Left renal pelvis (tissue), 4 donors: ENCODE measurements around the gene RIMBP2. TPM values are rescaled to one million over a fixed set of nuclear protein-coding genes. Genes with fewer than 3 reads are reported as not detected.
"Not testable (repeated sequence)": the region's sequence is repeated elsewhere in the genome, so short reads cannot be mapped to it uniquely, and the experiment has no call there.

Experiments
- DNase-seq, 4 donors: peaks; one replicate each; pipeline ENCODE4 v3.0.0-alpha.2; 2013; ENCODE audit warnings: low read depth in 4 of 4, low spot score in 3 of 4
- polyA plus RNA-seq, 4 donors: library from polyadenylated mRNA; unstranded; fragments of 120-200 nt; gene quantifications; one replicate each; pipeline ENCODE4 v1.2.1, GENCODE V29; 2013; ENCODE audit not compliant: insufficient read length in 4 of 4

RIMBP2 gene
- polyA plus RNA-seq, 4 donors, result 6.1 to 20.6 (median 14.3) TPM

DNA sequence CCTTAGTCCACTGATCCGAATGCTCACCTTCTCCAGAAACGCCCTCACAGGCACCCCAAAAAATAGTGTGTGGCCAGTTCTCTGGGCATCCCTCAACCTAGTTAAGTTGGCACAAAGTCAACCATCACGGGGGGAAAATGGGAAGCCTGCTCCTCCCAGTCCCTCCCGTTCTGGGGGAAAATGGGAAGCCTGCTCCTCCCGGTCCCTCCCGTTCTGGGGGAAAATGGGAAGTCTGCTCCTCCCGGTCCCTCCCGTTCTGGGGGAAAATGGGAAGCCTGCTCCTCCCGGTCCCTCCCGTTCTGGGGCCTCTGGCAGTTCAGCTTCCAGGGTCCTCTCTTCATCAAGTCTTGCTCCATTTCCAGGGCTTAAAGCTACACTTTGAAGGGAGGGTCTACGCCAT lies 106.1 kb downstream of the RIMBP2 start:
- DNase-seq, result no peak

DNA sequence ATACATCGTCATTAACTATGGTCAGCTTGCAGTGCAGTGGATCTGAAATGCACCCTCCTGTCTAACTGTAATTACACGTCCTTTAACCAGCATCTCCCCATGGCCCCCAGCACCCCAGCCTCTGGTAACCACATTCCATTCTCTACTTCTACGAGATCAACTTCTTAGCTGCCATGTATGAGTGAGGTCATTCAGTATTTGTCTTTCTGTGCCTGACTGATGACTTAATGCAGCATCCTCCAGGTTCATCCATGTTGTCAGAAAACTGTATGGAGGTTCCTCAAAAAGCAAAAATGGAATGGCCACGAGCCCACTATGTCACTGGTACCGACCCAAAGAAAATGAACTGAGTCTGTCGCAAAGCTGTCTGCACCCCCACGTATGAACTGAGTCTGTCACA lies 107.3 kb downstream of the RIMBP2 start:
- DNase-seq, result no peak

DNA sequence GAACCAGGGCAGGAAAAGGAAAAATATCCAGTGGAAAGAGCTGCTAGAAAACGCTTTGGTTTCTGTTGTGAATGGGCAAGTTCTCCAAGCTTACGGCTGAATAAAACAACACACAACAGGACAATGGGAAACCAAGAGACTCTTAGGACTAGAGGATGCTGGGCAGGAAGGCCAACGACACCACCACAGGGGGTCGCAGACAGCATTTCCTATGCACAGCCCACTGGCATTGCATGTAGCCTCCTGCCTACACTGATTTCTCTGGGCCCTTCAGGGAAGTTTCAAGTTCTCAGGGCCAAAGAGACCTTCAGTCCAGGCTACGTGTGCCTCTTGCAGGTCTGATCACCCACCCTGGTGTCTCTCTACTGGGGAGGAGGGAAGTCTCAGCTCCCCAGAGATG lies 108.0 kb downstream of the RIMBP2 start:
- no peak for DNase-seq

DNA sequence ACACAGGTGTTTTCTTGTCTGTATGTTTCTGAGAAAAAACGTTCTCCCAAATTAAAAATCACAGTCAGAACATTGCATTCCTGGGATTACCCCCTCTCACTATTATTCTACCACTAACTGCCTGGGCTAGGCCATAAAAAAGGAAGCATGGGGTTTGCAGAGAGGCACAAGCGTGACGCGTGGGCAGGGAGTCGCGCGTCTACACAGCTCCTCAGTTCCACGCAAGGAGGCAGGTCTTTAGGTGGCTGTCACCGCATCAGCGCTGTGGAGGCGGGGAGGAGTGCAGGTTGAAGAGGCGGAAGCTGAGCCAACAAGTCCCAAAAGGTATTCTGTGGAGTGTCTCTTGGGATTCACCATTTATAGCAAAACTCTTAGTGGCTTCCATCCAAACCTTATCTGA lies 109.9 kb downstream of the RIMBP2 start:
- DNase-seq, result no peak

DNA sequence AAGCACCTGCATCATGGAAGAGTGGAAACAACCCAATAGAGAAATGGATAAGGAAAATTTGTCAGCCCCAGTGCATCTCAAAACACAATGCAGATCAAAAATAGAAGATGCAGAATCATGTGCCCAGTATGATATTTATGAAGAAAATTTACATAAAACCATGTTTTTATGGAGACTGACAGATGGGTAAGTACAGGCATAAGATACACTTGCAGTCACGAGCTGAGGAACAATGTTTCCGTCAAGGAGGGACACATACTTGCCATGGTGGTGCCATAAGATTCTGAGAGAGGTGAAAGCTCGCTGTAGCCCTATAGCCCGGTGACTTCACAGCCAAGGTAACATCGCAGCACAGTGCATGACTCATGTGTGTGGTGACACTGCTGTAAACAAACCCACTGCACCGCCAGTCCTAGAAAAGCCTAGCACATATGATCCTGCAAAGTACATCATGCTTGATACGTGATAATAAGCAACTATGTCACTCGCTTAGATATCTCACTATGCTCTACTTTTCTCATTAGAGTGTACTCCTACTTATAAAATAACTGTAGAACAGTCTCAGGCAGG lies 112.6 kb downstream of the RIMBP2 start:
- DNase-seq, result no peak

DNA sequence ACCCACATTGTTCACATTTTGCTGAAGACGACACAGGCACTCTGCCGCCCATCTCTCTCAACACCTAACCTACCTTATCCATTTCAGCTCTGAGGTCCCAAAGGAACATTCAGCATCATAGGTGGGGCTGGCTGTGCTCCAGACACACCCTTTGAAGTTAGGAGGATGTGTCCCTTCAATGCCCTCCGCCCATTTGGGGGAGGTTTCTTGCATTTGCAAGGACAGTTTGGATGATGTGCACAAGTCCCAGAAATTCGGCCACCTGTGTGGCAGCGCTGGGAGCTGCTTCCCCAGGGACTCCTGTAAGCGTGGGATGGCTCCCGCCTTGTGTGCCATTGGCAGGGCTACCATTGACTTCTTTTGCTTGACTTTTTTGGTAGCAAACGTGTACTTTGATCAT lies 113.8 kb downstream of the RIMBP2 start:
- DNase-seq, result no peak

DNA sequence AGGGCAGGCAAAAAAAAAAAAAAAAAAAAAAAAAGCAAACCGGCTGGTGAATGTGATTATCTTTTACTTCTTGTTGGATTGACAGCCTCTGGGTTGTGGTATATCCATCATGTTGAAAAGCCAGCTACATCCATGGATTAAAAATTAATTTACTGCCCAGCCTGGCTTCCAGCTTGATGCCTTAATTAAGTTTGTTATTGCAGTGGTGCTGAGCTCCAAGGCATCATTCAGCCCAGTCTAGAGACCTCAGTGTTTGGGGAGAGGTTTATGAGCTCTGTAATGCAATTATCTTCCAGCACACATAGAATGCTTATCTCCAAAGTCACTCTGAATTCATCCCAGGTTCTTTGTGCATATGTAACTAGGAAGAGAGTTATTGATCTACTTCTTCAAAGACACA lies 114.8 kb downstream of the RIMBP2 start:
- DNase-seq, result no peak

DNA sequence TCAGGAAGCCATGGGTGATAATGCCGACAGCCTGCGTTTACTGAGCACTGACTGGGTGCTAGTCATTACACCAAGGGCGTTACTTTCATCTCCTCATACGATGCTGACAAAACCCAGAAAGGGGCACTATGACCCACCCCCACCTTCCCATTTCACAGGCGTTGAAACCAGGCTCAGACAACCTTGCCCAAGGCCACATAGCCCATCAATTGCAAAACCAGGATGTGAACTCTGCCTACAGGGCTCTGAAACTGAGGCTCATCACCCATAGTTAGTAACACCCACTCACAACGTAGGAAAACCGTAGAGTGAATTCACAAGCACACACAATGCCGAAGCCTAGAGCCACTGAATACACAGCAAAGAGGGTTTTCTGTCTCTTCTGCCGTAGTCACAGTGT lies 119.9 kb downstream of the RIMBP2 start:
- no peak for DNase-seq

DNA sequence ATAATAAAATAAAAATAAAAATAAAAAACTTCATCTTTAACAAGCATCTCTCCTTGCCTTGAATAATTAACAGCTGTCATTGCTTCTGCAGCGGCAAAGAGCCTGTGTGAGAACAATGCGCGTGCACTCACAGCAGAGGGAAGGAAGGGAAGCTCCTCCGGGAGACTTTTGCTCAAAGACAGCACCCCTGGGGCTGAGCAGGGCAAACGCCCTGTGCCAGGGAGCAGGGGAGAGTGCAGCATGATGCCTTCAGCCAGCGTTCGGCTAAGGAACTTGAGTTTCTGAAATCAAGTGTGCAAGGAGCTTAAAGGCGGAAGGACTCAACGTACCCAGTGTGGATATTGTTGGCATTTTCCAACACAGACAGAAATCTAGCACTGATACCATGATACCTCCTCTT lies 120.5 kb downstream of the RIMBP2 start:
- DNase-seq, result no peak

DNA sequence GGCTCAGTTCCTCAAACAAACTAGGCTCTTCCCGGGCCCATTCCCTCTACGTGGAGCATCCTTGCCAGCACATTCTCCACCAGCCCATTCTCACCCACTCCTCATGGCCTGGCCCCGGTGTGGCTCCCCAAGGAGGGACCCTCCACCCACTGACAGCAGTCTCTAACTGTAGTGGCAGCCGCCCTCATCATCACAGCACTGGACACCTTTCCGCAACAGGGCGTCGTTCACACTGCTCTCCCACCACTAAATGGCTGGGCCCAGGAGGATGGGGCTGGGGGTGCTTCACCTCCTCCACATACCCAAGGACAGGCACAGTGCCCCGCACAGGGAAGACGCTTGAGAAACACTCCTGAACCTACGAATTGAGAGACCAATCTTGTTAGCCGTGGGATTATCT lies 123.0 kb downstream of the RIMBP2 start:
- no peak for DNase-seq

DNA sequence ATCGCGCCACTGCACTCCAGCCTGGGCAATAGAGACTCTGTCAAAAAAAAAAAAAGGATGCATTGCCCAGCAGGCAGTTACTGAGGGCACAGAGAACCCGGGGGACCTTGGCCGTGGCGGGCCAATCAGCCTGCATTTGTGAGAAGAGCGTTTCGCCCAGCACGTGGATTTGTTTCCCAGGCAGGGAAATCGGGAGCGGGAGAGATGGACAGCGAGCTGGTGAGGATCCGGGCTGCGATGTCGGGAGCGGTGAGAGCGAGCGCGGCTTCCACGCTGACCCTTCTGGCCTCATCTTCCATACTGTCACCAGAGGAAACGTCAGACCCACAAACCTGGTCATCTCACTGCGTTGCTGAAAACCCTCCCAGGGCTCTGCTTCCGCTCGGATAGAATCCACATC lies 123.5 kb downstream of the RIMBP2 start:
- no peak for DNase-seq

DNA sequence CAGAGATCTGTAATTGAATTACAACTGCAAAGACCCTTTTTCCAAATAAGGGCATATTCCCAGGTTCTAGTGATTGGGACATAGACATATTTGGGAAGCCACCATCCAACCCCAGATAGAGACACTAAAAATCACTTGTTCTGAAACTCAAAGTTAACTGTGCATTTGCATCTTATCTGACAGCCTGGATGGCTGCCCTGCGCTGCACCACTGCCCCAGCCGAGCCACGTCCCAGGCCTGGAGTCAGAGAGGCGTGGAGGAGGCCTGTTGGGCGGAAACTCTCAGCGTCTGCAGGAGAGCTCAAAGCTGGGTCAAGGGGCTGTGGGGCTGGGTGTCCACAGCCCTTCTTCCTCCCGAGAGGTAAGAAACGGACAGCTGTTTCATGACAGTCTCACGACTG lies 124.4 kb downstream of the RIMBP2 start:
- no peak for DNase-seq

DNA sequence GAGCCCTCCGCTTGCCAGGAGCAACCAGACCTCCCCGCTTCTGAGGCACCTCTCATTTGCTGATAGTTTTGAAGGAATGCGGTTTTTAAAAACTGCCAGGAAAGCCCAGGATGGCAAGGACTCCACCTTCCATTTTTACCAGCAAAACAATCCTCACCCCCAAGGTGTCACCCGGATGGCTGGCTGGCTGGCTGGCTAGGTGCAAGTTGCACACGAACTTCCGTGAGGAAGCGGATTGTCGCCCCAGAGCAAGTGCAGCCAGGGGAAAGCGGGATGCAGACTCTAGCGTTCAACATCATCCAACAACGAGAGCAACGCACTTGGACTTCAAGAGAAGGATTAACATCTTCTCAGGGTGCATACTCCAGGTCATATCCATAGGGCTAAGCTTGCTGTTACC lies 125.4 kb downstream of the RIMBP2 start:
- DNase-seq, result no peak

DNA sequence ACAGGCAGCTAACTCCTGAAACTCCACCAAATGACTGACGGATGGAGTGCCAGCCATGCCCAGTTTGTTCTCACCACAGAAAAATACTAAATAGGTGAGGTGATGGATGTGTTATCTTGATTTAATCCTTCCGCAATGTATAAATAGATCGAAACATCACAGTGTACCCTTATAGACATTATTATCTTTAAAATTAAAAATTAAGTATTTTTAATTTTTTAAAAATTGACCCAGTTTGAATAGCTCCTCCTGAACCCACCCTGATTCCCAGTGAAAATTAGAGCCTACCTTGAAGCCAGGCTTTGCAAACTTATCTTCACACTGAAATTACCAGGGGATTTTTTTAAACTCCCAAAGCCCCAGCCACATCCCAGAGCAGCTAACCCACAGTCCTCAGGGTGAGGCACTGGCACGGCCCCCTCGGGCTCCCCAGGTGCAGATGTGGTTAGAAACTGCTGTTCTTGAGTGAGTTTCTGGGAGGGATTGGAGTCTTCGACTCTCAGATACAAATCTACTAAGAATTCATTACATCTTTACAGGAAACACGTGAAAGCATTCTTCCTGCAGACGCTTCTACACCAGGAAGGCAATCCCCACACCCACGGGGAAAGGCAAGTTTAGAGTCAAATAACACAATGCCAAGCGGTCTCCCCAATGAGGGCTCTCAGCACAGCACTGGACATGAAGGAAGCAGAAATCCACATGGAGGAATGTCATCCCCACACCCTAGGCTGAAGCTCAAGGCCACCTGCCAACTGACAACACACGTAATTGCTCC lies 126.4 kb downstream of the RIMBP2 start:
- DNase-seq, result no peak

DNA sequence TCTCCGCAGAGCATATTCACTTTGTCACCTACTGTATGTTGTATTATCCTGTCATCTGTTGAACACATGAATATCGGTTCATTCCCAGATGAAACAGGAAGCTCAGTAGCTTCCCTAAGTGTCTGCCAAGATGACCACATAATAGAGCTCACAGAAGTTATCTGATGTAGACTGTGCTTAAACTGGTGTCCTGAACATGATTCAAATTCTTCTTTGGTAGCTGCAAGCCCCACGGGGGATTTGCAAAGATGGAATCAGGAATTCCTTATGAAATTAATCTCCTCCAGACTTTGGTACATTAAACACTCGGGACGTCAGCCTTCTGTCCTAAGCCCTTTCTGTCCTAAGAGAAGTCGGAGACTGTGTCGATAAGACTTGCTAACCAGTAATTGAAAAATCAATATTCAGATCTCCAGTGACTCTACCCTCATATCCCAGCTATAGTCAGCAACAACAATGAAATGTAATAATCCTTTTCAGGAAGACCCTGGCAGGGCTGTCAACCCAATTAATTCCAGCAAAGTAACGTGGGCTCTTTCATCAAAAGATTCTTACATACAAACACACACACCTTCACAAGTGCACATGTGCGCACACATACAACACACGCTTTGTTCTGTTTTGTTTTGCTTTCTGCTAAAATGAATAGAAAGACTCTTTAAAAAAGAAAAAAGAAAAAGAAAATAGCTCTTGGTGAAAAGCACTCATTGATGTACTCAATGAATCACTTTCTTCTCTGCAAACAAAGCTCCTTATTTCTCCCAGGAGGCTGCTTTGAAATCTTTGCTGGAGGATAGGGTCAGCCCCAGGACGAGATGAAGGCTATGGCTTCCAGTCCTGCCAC lies 127.2 kb downstream of the RIMBP2 start:
- DNase-seq, result no peak

DNA sequence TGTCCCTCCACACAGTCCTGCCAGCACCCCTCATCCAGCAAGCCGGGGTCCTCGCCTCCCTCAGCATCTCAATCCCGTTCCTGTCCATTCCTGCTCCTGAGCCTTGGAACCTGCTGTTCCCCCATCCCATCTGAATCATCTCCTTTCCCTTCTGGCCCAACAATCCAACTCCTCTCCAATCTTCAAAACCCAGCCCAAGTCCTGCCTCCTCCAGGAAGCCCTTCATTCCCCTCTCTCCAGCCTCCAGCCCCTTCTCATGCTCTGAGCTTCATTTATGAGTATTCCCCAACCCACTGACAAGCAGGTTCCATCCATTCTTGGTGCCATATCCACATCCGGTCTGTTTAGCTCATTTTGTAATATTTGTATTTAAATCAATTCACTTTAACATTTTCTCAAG lies 128.1 kb downstream of the RIMBP2 start:
- no peak for DNase-seq

DNA sequence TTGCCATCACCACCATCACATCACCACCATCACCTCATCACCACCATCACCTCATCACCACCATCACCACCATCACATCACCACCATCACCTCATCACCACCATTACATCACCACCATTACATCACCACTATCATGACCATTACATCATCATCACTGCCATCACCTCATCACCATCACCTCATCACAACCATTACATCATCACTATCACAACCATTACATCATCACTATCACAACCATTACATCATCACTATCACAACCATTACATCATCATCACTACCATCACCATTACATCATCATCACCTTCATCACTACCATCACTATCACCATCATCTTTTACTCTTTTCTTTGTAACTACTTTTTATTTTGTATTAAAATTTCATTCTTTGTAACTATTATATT lies 131.6 kb downstream of the RIMBP2 start:
- DNase-seq, result not testable (repeated sequence)

DNA sequence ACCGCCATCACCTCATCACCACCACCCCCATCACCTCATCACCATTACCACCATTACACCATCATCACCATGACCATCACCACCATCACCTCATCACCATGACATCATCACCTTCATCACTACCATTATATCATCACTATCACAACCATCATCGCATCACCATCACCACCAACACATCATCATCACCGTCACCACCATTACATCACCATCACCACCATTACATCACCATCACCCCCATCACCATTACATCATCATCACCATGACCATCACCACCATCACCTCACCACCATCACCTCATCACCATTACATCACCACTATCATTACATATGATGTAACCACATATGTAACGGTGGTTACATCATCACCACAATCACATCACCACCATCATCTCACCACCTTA lies 132.3 kb downstream of the RIMBP2 start:
- no peak for DNase-seq

DNA sequence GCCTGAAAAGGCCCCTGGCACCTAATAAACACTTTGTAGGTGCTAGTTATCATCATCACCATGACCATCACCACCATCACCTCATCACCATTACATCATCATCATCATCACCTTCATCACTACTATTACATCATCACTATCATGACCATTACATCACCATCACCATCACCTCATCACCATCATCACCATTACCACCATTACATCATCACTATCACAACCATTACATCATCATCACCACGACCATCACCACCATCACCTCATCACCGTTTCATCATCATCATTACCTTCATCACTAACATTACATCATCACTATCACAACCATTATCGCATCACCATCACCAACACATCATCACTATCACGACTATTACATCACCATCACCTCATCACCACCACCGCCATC lies 132.8 kb downstream of the RIMBP2 start:
- no peak for DNase-seq

DNA sequence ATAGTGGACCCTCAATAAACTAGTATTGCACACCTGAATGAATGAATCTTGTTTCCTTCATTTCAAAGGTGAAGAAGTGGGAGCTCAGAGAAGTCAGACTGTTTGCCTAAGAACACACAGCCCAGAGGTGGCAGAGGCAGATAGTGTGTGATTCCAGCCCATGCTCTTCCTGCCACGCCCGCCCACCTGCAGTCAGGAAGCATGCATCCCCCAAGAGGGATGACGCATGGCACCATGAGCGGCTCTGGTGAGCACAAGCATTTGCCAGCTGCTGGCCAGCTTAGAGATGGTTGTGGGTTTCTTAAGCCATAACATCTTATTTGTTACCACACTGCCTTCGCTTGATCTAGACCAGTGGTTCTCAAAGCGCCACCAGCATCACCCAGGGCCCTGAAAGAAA lies 133.8 kb downstream of the RIMBP2 start:
- no peak for DNase-seq

DNA sequence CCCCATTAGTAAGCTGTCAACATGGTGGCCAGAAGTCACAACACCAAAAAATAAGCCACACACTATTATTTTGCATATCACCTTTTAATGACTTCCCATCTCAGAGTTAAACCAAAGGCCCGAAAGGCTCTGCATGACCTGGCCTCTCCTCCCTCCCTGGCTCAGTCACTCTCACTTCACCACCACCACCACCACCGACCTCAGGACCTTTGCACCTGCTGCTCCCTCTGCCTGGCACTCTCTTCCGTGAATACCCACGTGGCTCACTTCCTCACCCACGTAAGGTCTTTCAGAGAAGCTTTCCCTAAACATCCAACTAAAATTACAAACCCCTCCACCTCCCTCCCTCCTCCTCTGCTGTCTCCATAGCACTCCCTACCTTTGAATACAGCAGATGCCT lies 134.3 kb downstream of the RIMBP2 start:
- DNase-seq, result no peak

DNA sequence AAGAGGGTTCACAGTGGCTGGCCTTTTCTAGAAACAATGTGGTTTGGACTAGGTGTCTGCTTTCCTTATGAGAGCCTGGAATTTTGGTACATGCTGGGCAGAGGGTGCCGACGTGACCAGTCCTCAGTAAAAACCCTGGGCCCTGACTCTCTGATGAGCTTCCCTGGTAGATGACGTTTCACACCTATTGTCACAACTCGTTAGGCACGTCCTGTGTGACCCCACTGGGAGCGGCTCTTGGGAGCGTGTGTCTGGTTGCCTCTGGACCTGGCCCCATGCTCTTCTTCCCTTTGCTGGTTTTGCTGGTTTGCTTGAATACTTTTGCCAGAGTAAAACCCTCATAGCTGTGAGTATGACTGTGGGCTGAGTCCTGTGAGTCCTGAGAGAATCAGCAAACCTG lies 136.9 kb downstream of the RIMBP2 start:
- no peak for DNase-seq
